Measurements from ENCODE around the gene BCKDHB.

The BCKDHB gene

GRCh38 chr6:80340686-80341085 lies 234.2 kb downstream of the BCKDHB start:
- H3K9ac ChIP-seq (ENCODE audit: low read length) = no peak overlapping the region
- no peaks in the 10 kb centered on the region for H3K9me3 ChIP-seq (ENCODE audit: control insufficient read depth, low read length)
- H3K27me3 ChIP-seq (ENCODE audit: control insufficient read depth, insufficient read depth, low read length) = no peaks in the 10 kb centered on the region
- H3K4me1 ChIP-seq (ENCODE audit: control insufficient read depth, insufficient read depth, low read length) = no peaks in the 10 kb centered on the region
- no peak overlapping the region for H3K4me3 ChIP-seq (ENCODE audit: low read length)
- no peaks in the 10 kb centered on the region for H3K36me3 ChIP-seq (ENCODE audit: control insufficient read depth, insufficient read depth, low read length)

- Histone ChIP-seq H3K27me3 (ENCODE audit: control insufficient read depth, insufficient read depth, low read length) (no peaks in the 10 kb centered on the region), H3K4me1 (ENCODE audit: control insufficient read depth, insufficient read depth, low read length) (no peaks in the 10 kb centered on the region), H3K9ac (ENCODE audit: low read length) (no peak overlapping the region), H3K4me3 (ENCODE audit: low read length) (no peak overlapping the region), H3K9me3 (ENCODE audit: control insufficient read depth, low read length) (no peaks in the 10 kb centered on the region), H3K36me3 (ENCODE audit: control insufficient read depth, insufficient read depth, low read length) (no peaks in the 10 kb centered on the region)
Measured at GRCh38 chr6:80341330-80341729, 234.9 kb downstream of the BCKDHB start.

- H3K36me3 ChIP-seq (ENCODE audit: control insufficient read depth, insufficient read depth, low read length) = no peaks in the 10 kb centered on the region
- no peak overlapping the region for H3K4me3 ChIP-seq (ENCODE audit: low read length)
- no peaks in the 10 kb centered on the region for H3K27me3 ChIP-seq (ENCODE audit: control insufficient read depth, insufficient read depth, low read length)
- no peak overlapping the region for H3K9ac ChIP-seq (ENCODE audit: low read length)
- H3K9me3 ChIP-seq (ENCODE audit: control insufficient read depth, low read length) = no peaks in the 10 kb centered on the region
- H3K4me1 ChIP-seq (ENCODE audit: control insufficient read depth, insufficient read depth, low read length) = no peaks in the 10 kb centered on the region
Measured at GRCh38 chr6:80343511-80343910, 237.0 kb downstream of the BCKDHB start.

GRCh38 chr6:80347101-80347500 lies 240.6 kb downstream of the BCKDHB start:
- Histone ChIP-seq H3K4me1 (ENCODE audit: control insufficient read depth, insufficient read depth, low read length) (no peaks in the 10 kb centered on the region), H3K9me3 (ENCODE audit: control insufficient read depth, low read length) (no peaks in the 10 kb centered on the region), H3K36me3 (ENCODE audit: control insufficient read depth, insufficient read depth, low read length) (no peaks in the 10 kb centered on the region), H3K27me3 (ENCODE audit: control insufficient read depth, insufficient read depth, low read length) (no peaks in the 10 kb centered on the region), H3K4me3 (ENCODE audit: low read length) (no peak overlapping the region), H3K9ac (ENCODE audit: low read length) (no peak overlapping the region)

GRCh38 chr6:80348263-80348662 lies 241.8 kb downstream of the BCKDHB start:
- H3K9ac ChIP-seq (ENCODE audit: low read length) = no peak overlapping the region
- no peak overlapping the region for H3K4me3 ChIP-seq (ENCODE audit: low read length)
- no peaks in the 10 kb centered on the region for H3K9me3 ChIP-seq (ENCODE audit: control insufficient read depth, low read length)
- no peaks in the 10 kb centered on the region for H3K4me1 ChIP-seq (ENCODE audit: control insufficient read depth, insufficient read depth, low read length)
- H3K27me3 ChIP-seq (ENCODE audit: control insufficient read depth, insufficient read depth, low read length) = no peaks in the 10 kb centered on the region
- H3K36me3 ChIP-seq (ENCODE audit: control insufficient read depth, insufficient read depth, low read length) = no peaks in the 10 kb centered on the region

- Histone ChIP-seq H3K4me3 (ENCODE audit: low read length) (no peak overlapping the region), H3K4me1 (ENCODE audit: control insufficient read depth, insufficient read depth, low read length) (no peaks in the 10 kb centered on the region), H3K9ac (ENCODE audit: low read length) (no peak overlapping the region), H3K36me3 (ENCODE audit: control insufficient read depth, insufficient read depth, low read length) (no peaks in the 10 kb centered on the region), H3K27me3 (ENCODE audit: control insufficient read depth, insufficient read depth, low read length) (no peaks in the 10 kb centered on the region), H3K9me3 (ENCODE audit: control insufficient read depth, low read length) (no peaks in the 10 kb centered on the region)
Measured at GRCh38 chr6:80356000-80356399, 249.5 kb downstream of the BCKDHB start.

GRCh38 chr6:80356545-80356944 lies 250.1 kb downstream of the BCKDHB start:
- Histone ChIP-seq H3K27me3 (ENCODE audit: control insufficient read depth, insufficient read depth, low read length) (no peaks in the 10 kb centered on the region), H3K36me3 (ENCODE audit: control insufficient read depth, insufficient read depth, low read length) (no peaks in the 10 kb centered on the region), H3K9ac (ENCODE audit: low read length) (no peak overlapping the region), H3K4me1 (ENCODE audit: control insufficient read depth, insufficient read depth, low read length) (no peaks in the 10 kb centered on the region), H3K9me3 (ENCODE audit: control insufficient read depth, low read length) (no peaks in the 10 kb centered on the region), H3K4me3 (ENCODE audit: low read length) (no peak overlapping the region)

GRCh38 chr6:80357081-80357480 lies 250.6 kb downstream of the BCKDHB start:
- Histone ChIP-seq H3K9me3 (ENCODE audit: control insufficient read depth, low read length) (no peaks in the 10 kb centered on the region), H3K27me3 (ENCODE audit: control insufficient read depth, insufficient read depth, low read length) (no peaks in the 10 kb centered on the region), H3K4me3 (ENCODE audit: low read length) (no peak overlapping the region), H3K36me3 (ENCODE audit: control insufficient read depth, insufficient read depth, low read length) (no peaks in the 10 kb centered on the region), H3K9ac (ENCODE audit: low read length) (no peak overlapping the region), H3K4me1 (ENCODE audit: control insufficient read depth, insufficient read depth, low read length) (no peaks in the 10 kb centered on the region)

- Histone ChIP-seq H3K36me3 (ENCODE audit: control insufficient read depth, insufficient read depth, low read length) (no peaks in the 10 kb centered on the region), H3K27me3 (ENCODE audit: control insufficient read depth, insufficient read depth, low read length) (no peaks in the 10 kb centered on the region), H3K9me3 (ENCODE audit: control insufficient read depth, low read length) (no peaks in the 10 kb centered on the region), H3K4me3 (ENCODE audit: low read length) (no peak overlapping the region), H3K9ac (ENCODE audit: low read length) (no peak overlapping the region), H3K4me1 (ENCODE audit: control insufficient read depth, insufficient read depth, low read length) (no peaks in the 10 kb centered on the region)
Measured at GRCh38 chr6:80357674-80358073, 251.2 kb downstream of the BCKDHB start.

- Histone ChIP-seq H3K4me3 (ENCODE audit: low read length) (no peak overlapping the region), H3K36me3 (ENCODE audit: control insufficient read depth, insufficient read depth, low read length) (no peaks in the 10 kb centered on the region), H3K9ac (ENCODE audit: low read length) (no peak overlapping the region), H3K9me3 (ENCODE audit: control insufficient read depth, low read length) (no peaks in the 10 kb centered on the region), H3K4me1 (ENCODE audit: control insufficient read depth, insufficient read depth, low read length) (no peaks in the 10 kb centered on the region), H3K27me3 (ENCODE audit: control insufficient read depth, insufficient read depth, low read length) (no peaks in the 10 kb centered on the region)
Measured at GRCh38 chr6:80363501-80364122, 257.1 kb downstream of the BCKDHB start.

- H3K4me3 ChIP-seq (ENCODE audit: low read length) = no peak overlapping the region
- no peaks in the 10 kb centered on the region for H3K4me1 ChIP-seq (ENCODE audit: control insufficient read depth, insufficient read depth, low read length)
- no peaks in the 10 kb centered on the region for H3K9me3 ChIP-seq (ENCODE audit: control insufficient read depth, low read length)
Measured at GRCh38 chr6:80364149-80364548, 257.7 kb downstream of the BCKDHB start.

GRCh38 chr6:80366051-80366450 lies 259.6 kb downstream of the BCKDHB start:
- Histone ChIP-seq H3K4me3 (ENCODE audit: low read length) (no peak overlapping the region), H3K36me3 (ENCODE audit: control insufficient read depth, insufficient read depth, low read length) (no peaks in the 10 kb centered on the region), H3K9me3 (ENCODE audit: control insufficient read depth, low read length) (no peaks in the 10 kb centered on the region), H3K27me3 (ENCODE audit: control insufficient read depth, insufficient read depth, low read length) (no peaks in the 10 kb centered on the region), H3K9ac (ENCODE audit: low read length) (no peak overlapping the region), H3K4me1 (ENCODE audit: control insufficient read depth, insufficient read depth, low read length) (no peaks in the 10 kb centered on the region)

More at GRCh38 chr6:80364149-80364548, 257.7 kb downstream of the BCKDHB start:
- H3K27me3 ChIP-seq (ENCODE audit: control insufficient read depth, insufficient read depth, low read length) = no peaks in the 10 kb centered on the region
- H3K36me3 ChIP-seq (ENCODE audit: control insufficient read depth, insufficient read depth, low read length) = no peaks in the 10 kb centered on the region
- no peak overlapping the region for H3K9ac ChIP-seq (ENCODE audit: low read length)

- Histone ChIP-seq H3K27me3 (ENCODE audit: control insufficient read depth, insufficient read depth, low read length) (no peaks in the 10 kb centered on the region), H3K4me1 (ENCODE audit: control insufficient read depth, insufficient read depth, low read length) (no peaks in the 10 kb centered on the region), H3K9me3 (ENCODE audit: control insufficient read depth, low read length) (no peaks in the 10 kb centered on the region), H3K36me3 (ENCODE audit: control insufficient read depth, insufficient read depth, low read length) (no peaks in the 10 kb centered on the region), H3K4me3 (ENCODE audit: low read length) (no peak overlapping the region), H3K9ac (ENCODE audit: low read length) (no peak overlapping the region)
Measured at GRCh38 chr6:80366714-80367113, 260.2 kb downstream of the BCKDHB start.
